GM23338 (cell line): ENCODE measurements around the gene DUSP10. TPM values are rescaled to one million over a fixed set of nuclear protein-coding genes. Genes with fewer than 3 reads are reported as not detected.

Experiments
- ATAC-seq: fragments of 200-7000 bp; cut with Tn5 transposase; 3 replicates; pipeline ENCODE4 v1.9.1; 2020
- DNase-seq: peaks from one replicate; pipeline ENCODE4 v3.0.0-alpha.2; 2015; ENCODE audit warnings: low spot score
- H2AFZ ChIP-seq: fragments of 200-600 bp; sonication (generic); 2 replicates; pipeline ENCODE4 v1.8.0; 2016; ENCODE audit warnings: antibody characterized with exemption, mild to moderate bottlenecking, moderate library complexity
- H3F3A ChIP-seq: fragments of 200-600 bp; sonication (generic); replicated peaks from 2 replicates; pipeline ENCODE4 v1.8.0; 2017; ENCODE audit warnings: antibody characterized with exemption, mixed run types, low read depth
- H3K27ac ChIP-seq: fragments of 200-600 bp; sonication (generic); 2 replicates; pipeline ENCODE4 v1.6.1; 2016; ENCODE audit warnings: low read depth
- H3K27me3 ChIP-seq: fragments of 200-600 bp; sonication (generic); 2 replicates; pipeline ENCODE4 v1.8.0; 2016; ENCODE audit warnings: mild to moderate bottlenecking, mixed run types, moderate library complexity; ENCODE audit not compliant: insufficient read depth
- H3K36me3 ChIP-seq: fragments of 200-600 bp; sonication (generic); 2 replicates; pipeline ENCODE4 v1.8.0; 2016; ENCODE audit warnings: mild to moderate bottlenecking; ENCODE audit not compliant: insufficient read depth
- H3K4me1 ChIP-seq: fragments of 200-600 bp; sonication (generic); 2 replicates; pipeline ENCODE4 v1.8.0; 2016; ENCODE audit warnings: mild to moderate bottlenecking, moderate library complexity; ENCODE audit not compliant: insufficient read depth
- H3K4me2 ChIP-seq: fragments of 200-600 bp; sonication (generic); 2 replicates; pipeline ENCODE4 v1.7.1; 2017; ENCODE audit warnings: mixed run types
- H3K4me3 ChIP-seq: fragments of 200-600 bp; sonication (generic); 2 replicates; pipeline ENCODE4 v1.6.1; 2016; ENCODE audit warnings: mixed run types
- H3K79me2 ChIP-seq: fragments of 200-600 bp; sonication (generic); replicated peaks from 2 replicates; pipeline ENCODE4 v1.8.0; 2017; ENCODE audit warnings: mild to moderate bottlenecking; ENCODE audit not compliant: insufficient read depth
- H3K9me2 ChIP-seq: fragments of 200-600 bp; sonication (generic); 2 replicates; pipeline ENCODE4 v1.8.0; 2017; ENCODE audit not compliant: insufficient read depth
- H4K20me1 ChIP-seq: fragments of 200-600 bp; sonication (generic); replicated peaks from 2 replicates; pipeline ENCODE4 v1.8.0; 2017; ENCODE audit warnings: mild to moderate bottlenecking; ENCODE audit not compliant: insufficient read depth
- H3K27ac Mint-ChIP-seq: 2 replicates; pipeline ENCODE4 v1.8.0; 2020; ENCODE audit warnings: inconsistent platforms, mild to moderate bottlenecking, moderate library complexity, mixed read lengths
- H3K27me3 Mint-ChIP-seq: 3 replicates; pipeline ENCODE4 v1.8.0; 2022; ENCODE audit warnings: low read depth, mild to moderate bottlenecking, moderate library complexity, mixed read lengths, inconsistent platforms; ENCODE audit not compliant: insufficient read depth, poor library complexity
- H3K36me3 Mint-ChIP-seq: 3 replicates; pipeline ENCODE4 v1.8.0; 2021; ENCODE audit warnings: low read depth, mild to moderate bottlenecking, inconsistent platforms, moderate library complexity, mixed read lengths
- H3K4me1 Mint-ChIP-seq: 3 replicates; pipeline ENCODE4 v1.8.0; 2020; ENCODE audit warnings: mild to moderate bottlenecking, inconsistent platforms, mixed read lengths
- H3K4me3 Mint-ChIP-seq: 3 replicates; pipeline ENCODE4 v1.8.0; 2021; ENCODE audit warnings: moderate library complexity, mild to moderate bottlenecking, inconsistent platforms, mixed read lengths
- H3K9me3 Mint-ChIP-seq: 3 replicates; pipeline ENCODE4 v1.8.0; 2020; ENCODE audit warnings: moderate library complexity, mild to moderate bottlenecking, inconsistent platforms, mixed read lengths
- CREB1 ChIP-seq: fragments of 250-450 bp; sonication (Bioruptor Pico); IDR thresholded peaks from 2 replicates; pipeline ENCODE4 v1.5.0; 2020; ENCODE audit warnings: low read depth, mild to moderate bottlenecking, moderate library complexity
- CTCF ChIP-seq, 2 experiments: fragments of 200-600 bp in 1 of 2; sonication (generic) in 1 of 2; conservative IDR thresholded peaks; 2 replicates each; pipeline versions ENCODE4 v1.5.1 to v1.6.1; 2016 to 2017; ENCODE audit warnings: antibody characterized with exemption in 2 of 2, low read depth in 2 of 2, mild to moderate bottlenecking in 2 of 2, moderate library complexity in 1 of 2
- ETS1 ChIP-seq: IDR thresholded peaks from 2 replicates; pipeline ENCODE4 v1.6.1; 2016; ENCODE audit warnings: antibody characterized with exemption
- EZH2 ChIP-seq: fragments of 200-600 bp; sonication (generic); IDR thresholded peaks from one replicate; pipeline ENCODE4 v1.8.0; 2017; ENCODE audit warnings: antibody characterized with exemption, mild to moderate bottlenecking, low read depth; ENCODE audit not compliant: unreplicated experiment
- EZH2phosphoT487 ChIP-seq: fragments of 200-600 bp; sonication (generic); IDR thresholded peaks from one replicate; pipeline ENCODE4 v1.8.1; 2018; ENCODE audit warnings: antibody characterized with exemption; ENCODE audit not compliant: unreplicated experiment
- JUNB ChIP-seq: IDR thresholded peaks from one replicate; pipeline ENCODE4 v1.6.1; 2016; ENCODE audit warnings: antibody characterized with exemption; ENCODE audit not compliant: unreplicated experiment
- NANOG ChIP-seq: IDR thresholded peaks from 2 replicates; pipeline ENCODE4 v1.6.1; 2016; ENCODE audit warnings: antibody characterized with exemption, borderline replicate concordance
- POLR2AphosphoS5 ChIP-seq: IDR thresholded peaks from 2 replicates; pipeline ENCODE4 v1.6.1; 2016; ENCODE audit warnings: antibody characterized with exemption, low read depth
- REST ChIP-seq: IDR thresholded peaks from one replicate; pipeline ENCODE4 v1.6.1; 2018; ENCODE audit warnings: antibody characterized with exemption; ENCODE audit not compliant: unreplicated experiment
- STAT1 ChIP-seq: IDR thresholded peaks from one replicate; pipeline ENCODE4 v1.6.1; 2016; ENCODE audit warnings: antibody characterized with exemption; ENCODE audit not compliant: unreplicated experiment
- ZNF114 ChIP-seq: fragments of 250-450 bp; sonication (Bioruptor Pico); IDR thresholded peaks from 2 replicates; pipeline ENCODE4 v1.5.0; 2020; ENCODE audit warnings: mild to moderate bottlenecking, moderate library complexity
- ZNF331 ChIP-seq: fragments of 250-450 bp; sonication (Bioruptor Pico); IDR thresholded peaks from 2 replicates; pipeline ENCODE4 v1.5.0; 2020; ENCODE audit warnings: low read depth, mild to moderate bottlenecking, moderate library complexity
- ZNF462 ChIP-seq: fragments of 250-450 bp; sonication (Bioruptor Pico); IDR thresholded peaks from 2 replicates; pipeline ENCODE4 v1.5.0; 2020; ENCODE audit warnings: mild to moderate bottlenecking, moderate library complexity
- polyA plus RNA-seq: library from polyadenylated mRNA; unstranded; fragments of >200 nt; fragmentation: Nextera tagmentation; extraction: Ambion mirVana; gene quantifications from 2 replicates; pipeline ENCODE4 v1.2.1, GENCODE V29; 2016
- total RNA-seq: library from RNA; depleted of rRNA; stranded (reverse); fragments of >200 nt; shearing (Covaris generic); gene quantifications from 2 replicates; pipeline ENCODE4 v1.2.3, GENCODE V29; 2014

DUSP10 gene
- total and polyA plus RNA-seq, 2 experiments from 2014 or later = 1.5 to 1.6 TPM

GRCh38 chr1:221712198-221712684, 29.6 kb downstream of the DUSP10 start:
- TF ChIP-seq CTCF (conservative IDR thresholded peaks at IDR 0.05; ENCODE audit: low read depth in 2 of 2) (no peak), EZH2 (no peak), ZNF462 (CRISPR knock-in tag) (no peak), REST (no peak), ZNF331 (CRISPR knock-in tag) (no peak), CREB1 (CRISPR knock-in tag) (no peak), EZH2phosphoT487 (no peak), NANOG (no peak), ETS1 (no peak), STAT1 (no peak), ZNF114 (CRISPR knock-in tag) (no peak), POLR2AphosphoS5 (no peak), JUNB (no peak)
- H3K4me2 ChIP-seq = no peak overlapping the region
- H3K36me3 Mint-ChIP-seq = peaks cover 15% of the 10 kb centered on the region; the same call in 2 of the 3 replicates
- H3K4me3 ChIP-seq = no peak overlapping the region
- peaks cover 29% of the 10 kb centered on the region for H3K27me3 ChIP-seq
- H3K27ac Mint-ChIP-seq = no peak overlapping the region
- no peak for ATAC-seq
- H3F3A ChIP-seq = no peaks in the 10 kb centered on the region
- no peaks in the 10 kb centered on the region for H4K20me1 ChIP-seq
- no peaks in the 10 kb centered on the region; the same call in 1 of the 2 replicates for H3K36me3 ChIP-seq
- H3K27ac ChIP-seq = no peak overlapping the region
- H3K79me2 ChIP-seq = no peaks in the 10 kb centered on the region
- peaks cover 36% of the 10 kb centered on the region for H3K27me3 Mint-ChIP-seq
- H3K9me3 Mint-ChIP-seq = peaks cover 19% of the 10 kb centered on the region
- no peak for DNase-seq
- H3K4me3 Mint-ChIP-seq = no peak overlapping the region
- peaks cover 40% of the 10 kb centered on the region for H3K4me1 Mint-ChIP-seq
- no peak overlapping the region for H2AFZ ChIP-seq
- no peaks in the 10 kb centered on the region; the same call in 1 of the 2 replicates for H3K9me2 ChIP-seq
- peaks cover 21% of the 10 kb centered on the region for H3K4me1 ChIP-seq
